Sigmoid colon (tissue), 7 donors: Measurements from ENCODE around the gene TSPY4. TPM values are rescaled to one million over a fixed set of nuclear protein-coding genes. Genes with fewer than 3 reads are reported as not detected.
"Not testable (repeated sequence)": the region's sequence is repeated elsewhere in the genome, so short reads cannot be mapped to it uniquely, and the experiment has no call there.

Experiments used
- DNase-seq: peaks from one replicate; pipeline ENCODE4 v3.0.0-alpha.2; 2019
- H3K27ac ChIP-seq, 4 donors: fragments of 200-600 bp; sonication (generic); one replicate each; pipeline ENCODE4 v1.5.1; 2016 to 2019; ENCODE audit warnings: mild to moderate bottlenecking in 1 of 4
- H3K27me3 ChIP-seq, 3 donors: fragments of 200-600 bp; sonication (generic); one replicate each; pipeline ENCODE4 v1.5.1; 2019; ENCODE audit warnings: mild to moderate bottlenecking in 1 of 3
- H3K36me3 ChIP-seq, 4 donors: fragments of 200-600 bp; sonication (generic); one replicate each; pipeline ENCODE4 v1.5.1; 2016 to 2019
- H3K4me1 ChIP-seq, 4 donors: fragments of 200-600 bp; sonication (generic); one replicate each; pipeline ENCODE4 v1.5.1; 2017 to 2019
- H3K4me3 ChIP-seq, 4 donors: fragments of 200-600 bp; sonication (generic); one replicate each; pipeline ENCODE4 v1.5.1; 2017 to 2019; ENCODE audit warnings: mild to moderate bottlenecking in 2 of 4, moderate library complexity in 1 of 4
- H3K9me3 ChIP-seq, 4 donors: fragments of 200-600 bp in 3 of 4; sonication (generic) in 3 of 4; one replicate each; pipeline versions ENCODE4 v1.5.1 to v1.6.1; 2013 to 2019
- EP300 ChIP-seq, 4 donors: sonication (generic); formaldehyde crosslinking; IDR thresholded peaks; one replicate each; pipeline ENCODE4 v1.6.1; 2017; ENCODE audit warnings: antibody characterized with exemption in 4 of 4
- POLR2A ChIP-seq, 2 donors: fragments of 450-650 bp; IDR thresholded peaks; one replicate each; pipeline ENCODE4 v1.6.1; 2016; ENCODE audit warnings: antibody characterized with exemption in 2 of 2, mild to moderate bottlenecking in 2 of 2, moderate library complexity in 2 of 2
- POLR2AphosphoS5 ChIP-seq, 4 donors: sonication (generic); formaldehyde crosslinking; IDR thresholded peaks; one replicate each; pipeline ENCODE4 v1.6.1; 2017; ENCODE audit warnings: antibody characterized with exemption in 4 of 4
- WGBS, 2 donors: extraction: QIAGEN DNeasy Blood & Tissue Kit; methylation state at CpG; one replicate each; pipeline ENCODE4 v1.1.7; 2013; 5-methylcytosine and 5-hydroxymethylcytosine counted together
- intact Hi-C: fragments of 100-400 bp; cut with DNase I; formaldehyde crosslinking; loops from one replicate; pipeline ENCODE4 v1.15.1; 2023
- polyA plus RNA-seq, 3 donors: library from polyadenylated mRNA; stranded (reverse); fragments of 200-250 nt; gene quantifications; one replicate each; pipeline ENCODE4 v1.2.3, GENCODE V29; 2013
- small RNA-seq, 3 donors: library from RNA; depleted of rRNA; stranded (forward); fragments of <200 nt; gene quantifications; one replicate each; pipeline ENCODE3, GENCODE V24; 2016
- total RNA-seq, 4 donors: library from RNA; depleted of rRNA; stranded (reverse); fragments of >200 nt; gene quantifications; one replicate each; pipeline ENCODE4 v1.1.0, GENCODE V29; 2016
- TF ChIP-seq, protein P1 (sequence below), 4 experiments: fragments of 450-650 bp in 3 of 4; fragments of 200-600 bp in 1 of 4; IDR thresholded peaks; one replicate each; pipeline ENCODE4 v1.5.1; 2016 to 2019; ENCODE audit warnings: antibody characterized with exemption in 4 of 4, mild to moderate bottlenecking in 3 of 4, moderate library complexity in 2 of 4
- donor health status: healthy with polysubstance abuse.
- donor health status: Bipolar disorder and iron deficiency.
- donor health status: healthy.

Gene TSPY4, protein sequence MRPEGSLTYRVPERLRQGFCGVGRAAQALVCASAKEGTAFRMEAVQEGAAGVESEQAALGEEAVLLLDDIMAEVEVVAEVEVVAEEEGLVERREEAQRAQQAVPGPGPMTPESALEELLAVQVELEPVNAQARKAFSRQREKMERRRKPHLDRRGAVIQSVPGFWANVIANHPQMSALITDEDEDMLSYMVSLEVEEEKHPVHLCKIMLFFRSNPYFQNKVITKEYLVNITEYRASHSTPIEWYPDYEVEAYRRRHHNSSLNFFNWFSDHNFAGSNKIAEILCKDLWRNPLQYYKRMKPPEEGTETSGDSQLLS
- total RNA-seq, result not detected
- not detected for polyA plus RNA-seq

DNA sequence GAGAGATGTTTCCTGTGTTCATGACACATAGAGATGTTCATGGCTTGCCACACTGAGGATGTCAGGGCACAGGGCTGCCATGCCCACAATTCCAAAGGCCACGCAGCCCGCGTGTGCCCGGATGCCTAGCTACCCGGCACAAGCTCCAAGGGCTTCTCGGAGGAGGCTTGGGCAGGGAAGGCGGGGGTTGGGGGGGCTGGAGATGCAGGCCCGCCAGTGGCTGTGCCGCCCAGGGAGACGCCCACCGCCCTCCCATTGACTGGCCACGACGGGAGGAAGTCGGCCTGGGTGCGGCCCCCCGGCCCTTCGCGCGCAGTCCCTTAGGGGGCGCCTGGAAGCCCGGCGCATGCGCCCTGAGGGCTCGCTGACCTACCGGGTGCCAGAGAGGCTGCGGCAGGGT lies at the start of gene TSPY4:
TSS of gene TSPY4 (plus strand) at position 301 of the 400 bp plus-strand sequence. CDS start at position 347, 46 bp downstream.
- H3K4me3 ChIP-seq, intact Hi-C loops, DNase-seq: not testable (repeated sequence)

DNA sequence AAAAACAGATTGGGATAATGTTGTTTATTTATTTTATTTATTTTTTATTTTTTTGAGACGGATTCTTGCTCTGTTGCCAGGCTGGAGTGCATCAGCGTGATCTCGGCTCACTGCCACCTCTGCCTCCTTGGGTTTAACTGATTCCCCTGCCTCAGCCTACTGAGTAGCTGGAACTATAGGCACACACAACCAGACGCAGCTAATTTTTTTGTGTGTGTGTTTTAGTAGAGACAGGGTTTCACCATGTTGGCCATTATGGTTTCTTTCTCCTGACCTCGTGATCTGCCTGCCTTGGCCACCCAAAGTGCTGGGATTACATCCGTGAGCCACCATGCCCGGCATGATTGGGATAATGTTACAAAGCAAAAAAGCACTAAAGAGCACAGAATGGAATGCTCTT lies 16.3 kb upstream of the TSPY4 start:
- no peaks in the 10 kb centered on the region for H3K9me3 ChIP-seq
- TF ChIP-seq, protein P1, sequence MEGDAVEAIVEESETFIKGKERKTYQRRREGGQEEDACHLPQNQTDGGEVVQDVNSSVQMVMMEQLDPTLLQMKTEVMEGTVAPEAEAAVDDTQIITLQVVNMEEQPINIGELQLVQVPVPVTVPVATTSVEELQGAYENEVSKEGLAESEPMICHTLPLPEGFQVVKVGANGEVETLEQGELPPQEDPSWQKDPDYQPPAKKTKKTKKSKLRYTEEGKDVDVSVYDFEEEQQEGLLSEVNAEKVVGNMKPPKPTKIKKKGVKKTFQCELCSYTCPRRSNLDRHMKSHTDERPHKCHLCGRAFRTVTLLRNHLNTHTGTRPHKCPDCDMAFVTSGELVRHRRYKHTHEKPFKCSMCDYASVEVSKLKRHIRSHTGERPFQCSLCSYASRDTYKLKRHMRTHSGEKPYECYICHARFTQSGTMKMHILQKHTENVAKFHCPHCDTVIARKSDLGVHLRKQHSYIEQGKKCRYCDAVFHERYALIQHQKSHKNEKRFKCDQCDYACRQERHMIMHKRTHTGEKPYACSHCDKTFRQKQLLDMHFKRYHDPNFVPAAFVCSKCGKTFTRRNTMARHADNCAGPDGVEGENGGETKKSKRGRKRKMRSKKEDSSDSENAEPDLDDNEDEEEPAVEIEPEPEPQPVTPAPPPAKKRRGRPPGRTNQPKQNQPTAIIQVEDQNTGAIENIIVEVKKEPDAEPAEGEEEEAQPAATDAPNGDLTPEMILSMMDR (IDR thresholded peaks at IDR 0.05), result no peak
- TF ChIP-seq EP300 (IDR thresholded peaks at IDR 0.05) (no peak), POLR2AphosphoS5 (IDR thresholded peaks at IDR 0.05) (no peak), POLR2A (IDR thresholded peaks at IDR 0.05) (no peak)
- H3K36me3 ChIP-seq, result no peaks in the 10 kb centered on the region
- H3K4me1 ChIP-seq, result no peaks in the 10 kb centered on the region
- 74 to 84% methylated on average over 7 of the region's 7 CpGs for WGBS, 2 donors
- no peaks in the 10 kb centered on the region for H3K27me3 ChIP-seq
- DNase-seq, result no peak
- no peak overlapping the region for H3K27ac ChIP-seq
- no peak overlapping the region for H3K4me3 ChIP-seq
- intact Hi-C loops, result no loop called here

More for the DNA sequence above, at the start of gene TSPY4:
- WGBS, 2 donors, result 91 to 98% methylated on average over 12 to 13 of the region's 26 CpGs
- not testable (repeated sequence) for H3K9me3 ChIP-seq, H3K27ac ChIP-seq, H3K36me3 ChIP-seq, H3K4me1 ChIP-seq, H3K27me3 ChIP-seq

DNA sequence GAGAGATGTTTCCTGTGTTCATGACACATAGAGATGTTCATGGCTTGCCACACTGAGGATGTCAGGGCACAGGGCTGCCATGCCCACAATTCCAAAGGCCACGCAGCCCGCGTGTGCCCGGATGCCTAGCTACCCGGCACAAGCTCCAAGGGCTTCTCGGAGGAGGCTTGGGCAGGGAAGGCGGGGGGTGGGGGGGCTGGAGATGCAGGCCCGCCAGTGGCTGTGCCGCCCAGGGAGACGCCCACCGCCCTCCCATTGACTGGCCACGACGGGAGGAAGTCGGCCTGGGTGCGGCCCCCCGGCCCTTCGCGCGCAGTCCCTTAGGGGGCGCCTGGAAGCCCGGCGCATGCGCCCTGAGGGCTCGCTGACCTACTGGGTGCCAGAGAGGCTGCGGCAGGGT lies 20.2 kb downstream of the TSPY4 start, which contains the start of gene TSPY8:
TSS of gene TSPY8 (plus strand) at position 301 of the 400 bp plus-strand sequence. CDS start at position 347, 46 bp downstream.
- DNase-seq, H3K4me3 ChIP-seq, intact Hi-C loops, H3K27me3 ChIP-seq, H3K4me1 ChIP-seq, H3K9me3 ChIP-seq, H3K27ac ChIP-seq, H3K36me3 ChIP-seq: not testable (repeated sequence)
- WGBS, 2 donors, result 92 to 93% methylated on average over 8 to 10 of the region's 25 CpGs

Small RNA genes lying within 50 kb of the gene (small RNA-seq; reads per million reads assigned to genes)
- gene AC006158.1, result 0 reads per million in 3 donors

Other genes starting within 250 kb of the TSPY4 start
- gene TSPY8, start 20.3 kb downstream of the TSPY4 start, total RNA-seq, result not detected
- not detected for gene TSPY8, start 20.3 kb downstream of the TSPY4 start, polyA plus RNA-seq
- not detected for gene TSPY3, start 61.0 kb downstream of the TSPY4 start, total RNA-seq
- gene TSPY3, start 61.0 kb downstream of the TSPY4 start, polyA plus RNA-seq, result not detected
- not detected for gene TSPY1, start 129.5 kb downstream of the TSPY4 start, total RNA-seq
- gene TSPY1, start 129.5 kb downstream of the TSPY4 start, polyA plus RNA-seq, result not detected
- gene TSPY9, start 149.8 kb downstream of the TSPY4 start, total RNA-seq, result not detected
- not detected for gene TSPY9, start 149.8 kb downstream of the TSPY4 start, polyA plus RNA-seq
- gene TSPY10, start 190.4 kb downstream of the TSPY4 start, total RNA-seq, result not detected
- not detected for gene TSPY10, start 190.4 kb downstream of the TSPY4 start, polyA plus RNA-seq